ENCODE results near the gene PNKD.

DNA sequence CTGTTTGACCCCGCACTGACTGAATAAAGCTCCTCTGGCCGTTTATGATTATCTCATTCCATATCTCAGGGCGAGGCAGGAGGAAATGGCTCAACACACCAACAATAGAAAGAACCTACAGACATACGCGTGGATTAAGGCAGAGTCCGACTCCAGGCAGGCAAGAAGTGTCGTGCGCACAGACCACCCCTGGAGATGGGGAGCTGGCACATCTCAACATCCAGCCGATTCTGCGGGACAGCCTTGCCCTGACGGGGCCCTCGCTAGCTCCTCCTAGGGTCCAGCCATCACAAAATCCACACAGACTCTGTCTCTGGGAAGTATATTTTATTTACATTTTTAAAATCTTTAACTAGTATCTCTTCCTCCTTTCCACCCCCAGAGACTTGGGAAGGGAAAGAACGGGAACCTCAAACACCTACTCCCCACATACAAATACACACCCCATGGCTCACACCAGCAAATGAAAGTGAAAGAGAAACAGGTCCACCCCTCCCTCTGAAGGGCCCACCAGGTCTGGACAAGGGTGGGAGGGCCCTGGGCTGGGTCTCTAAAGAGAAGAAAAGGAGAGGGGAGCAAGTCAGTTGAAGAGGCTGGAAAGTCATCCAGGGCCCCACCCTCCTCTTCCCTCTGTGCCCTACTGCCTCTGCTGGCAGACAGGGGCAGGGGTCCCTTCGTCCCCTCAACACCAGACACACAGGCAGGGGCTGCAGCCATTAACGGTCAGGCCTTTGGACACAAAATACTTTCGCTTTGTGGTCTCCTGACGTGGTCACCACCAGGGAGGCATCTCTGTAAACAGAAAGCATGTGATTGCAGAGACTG is 6.3 kb upstream of the PNKD start:
- TF ChIP-seq, protein P1, sequence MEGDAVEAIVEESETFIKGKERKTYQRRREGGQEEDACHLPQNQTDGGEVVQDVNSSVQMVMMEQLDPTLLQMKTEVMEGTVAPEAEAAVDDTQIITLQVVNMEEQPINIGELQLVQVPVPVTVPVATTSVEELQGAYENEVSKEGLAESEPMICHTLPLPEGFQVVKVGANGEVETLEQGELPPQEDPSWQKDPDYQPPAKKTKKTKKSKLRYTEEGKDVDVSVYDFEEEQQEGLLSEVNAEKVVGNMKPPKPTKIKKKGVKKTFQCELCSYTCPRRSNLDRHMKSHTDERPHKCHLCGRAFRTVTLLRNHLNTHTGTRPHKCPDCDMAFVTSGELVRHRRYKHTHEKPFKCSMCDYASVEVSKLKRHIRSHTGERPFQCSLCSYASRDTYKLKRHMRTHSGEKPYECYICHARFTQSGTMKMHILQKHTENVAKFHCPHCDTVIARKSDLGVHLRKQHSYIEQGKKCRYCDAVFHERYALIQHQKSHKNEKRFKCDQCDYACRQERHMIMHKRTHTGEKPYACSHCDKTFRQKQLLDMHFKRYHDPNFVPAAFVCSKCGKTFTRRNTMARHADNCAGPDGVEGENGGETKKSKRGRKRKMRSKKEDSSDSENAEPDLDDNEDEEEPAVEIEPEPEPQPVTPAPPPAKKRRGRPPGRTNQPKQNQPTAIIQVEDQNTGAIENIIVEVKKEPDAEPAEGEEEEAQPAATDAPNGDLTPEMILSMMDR (conservative IDR thresholded peaks at IDR 0.05; ENCODE audit: low read depth in 2 of 2) = peak; percentile 26 to 45; a peak in 3 of 4 replicates
- TF ChIP-seq NANOG (IDR thresholded peaks at IDR 0.05; ENCODE audit: borderline replicate concordance) = no peak
- TF ChIP-seq POLR2AphosphoS5 (IDR thresholded peaks at IDR 0.05; ENCODE audit: low read depth) = no peak
- no peak for TF ChIP-seq EZH2 (IDR thresholded peaks at IDR 0.05; ENCODE audit: low read depth, unreplicated experiment)
